HFF-Myc (cell line): ENCODE measurements around the gene EPHA4.

Source experiments
- DNase-seq: peaks from one replicate; pipeline ENCODE4 v3.0.0-alpha.2; 2011; ENCODE audit warnings: low read depth; ENCODE audit errors: extremely low read depth
- H3K4me3 ChIP-seq: replicated peaks from 2 replicates; pipeline ENCODE4 v1.5.1; 2011; ENCODE audit warnings: low read depth, mild to moderate bottlenecking, control low read depth, low read length
- CTCF ChIP-seq: IDR thresholded peaks from 2 replicates; pipeline ENCODE4 v1.5.1; 2012; ENCODE audit warnings: mild to moderate bottlenecking, low read depth, low read length, control low read depth; ENCODE audit errors: missing control alignments

Gene EPHA4

GRCh38 chr2:221370857-221371211, 201.3 kb downstream of the EPHA4 start:
- DNase-seq, result no peak
- no peak overlapping the region for H3K4me3 ChIP-seq
- no peak for TF ChIP-seq CTCF

DNA sequence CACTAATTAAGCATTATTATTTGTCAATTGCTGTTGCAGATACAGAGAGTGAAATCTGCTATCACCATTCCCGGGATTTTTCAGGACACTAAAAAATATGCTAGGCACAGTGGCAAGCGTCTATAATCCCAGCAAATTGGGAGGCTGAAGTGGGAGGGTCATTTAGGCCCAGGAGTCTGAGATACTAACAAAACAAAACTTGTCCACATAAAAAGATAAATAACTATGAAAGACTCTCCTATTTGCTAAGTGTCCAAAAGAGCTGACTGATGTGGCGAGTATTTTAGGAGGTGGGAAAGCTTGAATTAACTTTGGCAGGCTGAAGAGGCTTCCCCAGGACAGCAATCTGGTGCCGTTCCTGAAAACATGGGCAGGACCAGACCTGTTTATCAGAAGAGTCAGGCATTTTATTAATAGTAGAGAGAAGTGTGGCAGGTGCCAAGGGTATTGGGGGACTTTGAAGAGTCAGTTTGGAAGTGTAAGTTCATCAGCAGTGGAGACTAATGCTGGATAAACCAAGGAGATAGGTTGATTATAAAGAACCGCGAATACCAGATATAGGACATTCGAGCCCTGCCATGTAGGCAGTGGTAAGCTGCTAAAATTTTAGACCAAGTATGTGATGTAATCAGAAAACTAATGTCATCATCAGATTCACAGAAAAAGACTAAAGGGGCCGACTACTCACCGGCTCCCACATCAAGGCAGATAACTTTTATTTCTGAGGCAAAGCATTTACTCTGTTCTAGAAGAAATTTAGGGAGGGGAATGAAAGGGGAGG, 201.8 kb downstream of the EPHA4 start:
- no peak for DNase-seq
- no peak for TF ChIP-seq CTCF
- no peak overlapping the region for H3K4me3 ChIP-seq
